Dendritic cell treated with granulocyte-macrophage colony-stimulating factor and Interleukin-4, amounts not matched to agents 40 ng/mL and 50 ng/mL, for 4 days (primary cell): ENCODE measurements around the gene CHTF8.
A peak's percentile ranks its signal among the peaks of the same experiment; 100 is the strongest.

Experiments used
- H3K27ac Mint-ChIP-seq: one replicate; pipeline ENCODE4 v1.8.0; 2022; ENCODE audit warnings: mild to moderate bottlenecking, mixed read lengths
- H3K27me3 Mint-ChIP-seq: one replicate; pipeline ENCODE4 v1.8.0; 2022; ENCODE audit warnings: mild to moderate bottlenecking, mixed read lengths
- H3K36me3 Mint-ChIP-seq: one replicate; pipeline ENCODE4 v1.8.0; 2022; ENCODE audit warnings: low read depth, mixed read lengths
- H3K4me1 Mint-ChIP-seq: one replicate; pipeline ENCODE4 v1.8.0; 2022; ENCODE audit warnings: low read depth, mixed read lengths
- H3K4me3 Mint-ChIP-seq: one replicate; pipeline ENCODE4 v1.8.0; 2022; ENCODE audit warnings: mild to moderate bottlenecking, moderate library complexity, mixed read lengths
- H3K9me3 Mint-ChIP-seq: one replicate; pipeline ENCODE4 v1.8.0; 2022; ENCODE audit warnings: mixed read lengths
- intact Hi-C: fragments of 100-400 bp; cut with micrococcal nuclease; formaldehyde crosslinking; loops from one replicate; pipeline ENCODE4 v1.15.0; 2022

CHTF8 gene

DNA sequence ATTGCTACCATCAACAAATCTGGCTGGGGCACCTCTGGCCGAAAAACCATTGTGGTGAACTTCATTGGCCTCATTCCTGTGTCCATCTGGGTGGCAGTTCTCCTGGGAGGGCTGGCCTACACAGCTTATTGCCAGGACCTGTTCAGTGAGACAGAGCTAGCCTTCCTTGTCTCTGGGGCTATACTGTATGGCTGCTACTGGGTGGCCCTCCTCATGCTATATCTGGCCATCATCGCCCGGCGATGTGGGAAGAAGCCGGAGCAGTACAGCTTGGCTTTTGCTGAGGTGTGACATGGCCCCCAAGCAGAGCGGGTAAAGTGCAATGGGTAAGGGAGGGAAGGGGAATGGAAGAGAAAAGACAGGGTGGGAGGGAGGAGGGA, 17.4 kb downstream of the CHTF8 start:
- Mint-ChIP-seq H3K9me3 (no peaks in the 10 kb centered on the region), H3K27me3 (peaks cover under 1% of the 10 kb centered on the region), H3K36me3 (peaks cover 100% of the 10 kb centered on the region), H3K27ac (no peak overlapping the region), H3K4me3 (no peak overlapping the region), H3K4me1 (peaks cover 5% of the 10 kb centered on the region)
- intact Hi-C loops, result no loop called here

DNA sequence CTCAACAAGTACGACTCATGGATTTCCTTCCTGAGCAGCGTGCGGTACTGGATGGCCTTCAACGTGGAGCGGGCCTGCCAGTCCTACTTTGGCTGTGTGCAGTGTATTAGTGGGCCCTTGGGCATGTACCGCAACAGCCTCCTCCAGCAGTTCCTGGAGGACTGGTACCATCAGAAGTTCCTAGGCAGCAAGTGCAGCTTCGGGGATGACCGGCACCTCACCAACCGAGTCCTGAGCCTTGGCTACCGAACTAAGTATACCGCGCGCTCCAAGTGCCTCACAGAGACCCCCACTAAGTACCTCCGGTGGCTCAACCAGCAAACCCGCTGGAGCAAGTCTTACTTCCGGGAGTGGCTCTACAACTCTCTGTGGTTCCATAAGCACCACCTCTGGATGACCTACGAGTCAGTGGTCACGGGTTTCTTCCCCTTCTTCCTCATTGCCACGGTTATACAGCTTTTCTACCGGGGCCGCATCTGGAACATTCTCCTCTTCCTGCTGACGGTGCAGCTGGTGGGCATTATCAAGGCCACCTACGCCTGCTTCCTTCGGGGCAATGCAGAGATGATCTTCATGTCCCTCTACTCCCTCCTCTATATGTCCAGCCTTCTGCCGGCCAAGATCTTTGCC, 17.9 kb downstream of the CHTF8 start:
- Mint-ChIP-seq H3K9me3 (no peaks in the 10 kb centered on the region), H3K4me1 (peaks cover 5% of the 10 kb centered on the region), H3K27ac (no peak overlapping the region), H3K27me3 (peaks cover 6% of the 10 kb centered on the region), H3K36me3 (peaks cover 100% of the 10 kb centered on the region), H3K4me3 (no peak overlapping the region)
- intact Hi-C loops, result no loop called here

DNA sequence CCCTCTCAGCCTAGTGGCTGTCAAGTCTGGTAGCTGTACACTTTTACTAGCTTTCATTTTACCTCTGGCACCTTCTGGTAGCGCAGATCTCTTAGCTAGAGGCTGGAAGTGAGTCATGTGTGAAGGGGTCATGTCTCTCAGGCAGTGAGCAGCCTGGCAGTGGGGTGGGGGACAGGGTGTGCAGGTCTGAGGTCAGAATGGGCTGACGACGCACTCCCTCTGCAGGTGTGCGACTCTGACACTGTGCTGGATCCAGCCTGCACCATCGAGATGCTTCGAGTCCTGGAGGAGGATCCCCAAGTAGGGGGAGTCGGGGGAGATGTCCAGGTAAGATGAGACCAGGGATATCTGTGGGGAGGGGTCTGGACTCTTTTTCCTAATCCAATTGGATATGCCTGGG, 19.2 kb downstream of the CHTF8 start:
- H3K36me3 Mint-ChIP-seq, result peaks cover 92% of the 10 kb centered on the region
- no peaks in the 10 kb centered on the region for H3K9me3 Mint-ChIP-seq

DNA sequence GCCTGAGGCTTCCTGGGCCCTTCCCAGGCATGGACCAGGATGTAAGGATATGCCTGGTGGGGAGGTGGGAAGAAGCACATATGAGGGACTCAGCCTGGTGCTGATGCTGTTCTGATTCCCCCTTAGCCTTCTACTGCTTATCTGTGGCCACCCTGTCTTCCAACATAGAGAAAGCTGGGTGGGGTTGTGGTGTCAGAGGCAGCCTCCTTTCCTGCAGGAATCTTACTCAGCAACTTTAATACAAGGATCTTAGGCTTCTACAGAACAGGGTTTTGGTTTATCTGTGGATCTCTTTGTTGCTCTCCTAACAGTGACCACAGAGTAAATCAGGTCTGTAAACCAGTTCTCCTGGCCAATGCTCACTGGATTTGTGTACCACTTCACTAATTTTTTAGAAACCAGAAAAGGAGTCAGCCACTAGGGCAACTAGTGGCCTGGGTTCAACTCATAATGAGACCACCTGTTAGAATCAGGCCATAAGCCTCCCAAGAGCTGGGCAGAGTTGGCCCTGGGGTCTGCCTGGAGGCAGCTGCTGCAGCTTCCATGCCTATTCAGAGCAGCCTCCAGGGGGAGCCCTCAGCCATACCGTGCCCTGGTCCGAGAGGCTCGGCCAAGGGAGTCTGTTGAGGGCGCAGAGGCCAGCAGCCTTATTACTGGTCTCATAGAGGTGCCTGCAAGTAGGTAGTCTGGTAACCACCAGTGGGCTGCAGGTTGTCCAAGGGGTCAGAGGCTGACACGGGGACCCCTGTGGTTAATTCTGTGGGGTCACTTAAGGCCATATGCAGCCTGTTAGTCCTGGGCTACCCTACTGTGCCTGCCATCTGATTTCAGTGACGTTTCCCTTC, 19.9 kb downstream of the CHTF8 start:
- no peaks in the 10 kb centered on the region for H3K9me3 Mint-ChIP-seq
- H3K4me1 Mint-ChIP-seq, result peaks cover 14% of the 10 kb centered on the region
- H3K27ac Mint-ChIP-seq, result no peak overlapping the region
- peaks cover 25% of the 10 kb centered on the region for H3K27me3 Mint-ChIP-seq
- H3K36me3 Mint-ChIP-seq, result peaks cover 85% of the 10 kb centered on the region
- intact Hi-C loops, result no loop called here
- no peak overlapping the region for H3K4me3 Mint-ChIP-seq

More for the DNA sequence above, 19.2 kb downstream of the CHTF8 start:
- Mint-ChIP-seq H3K4me1 (peaks cover 7% of the 10 kb centered on the region), H3K4me3 (no peak overlapping the region), H3K27me3 (peaks cover 18% of the 10 kb centered on the region), H3K27ac (no peak overlapping the region)
- intact Hi-C loops, result no loop called here

DNA sequence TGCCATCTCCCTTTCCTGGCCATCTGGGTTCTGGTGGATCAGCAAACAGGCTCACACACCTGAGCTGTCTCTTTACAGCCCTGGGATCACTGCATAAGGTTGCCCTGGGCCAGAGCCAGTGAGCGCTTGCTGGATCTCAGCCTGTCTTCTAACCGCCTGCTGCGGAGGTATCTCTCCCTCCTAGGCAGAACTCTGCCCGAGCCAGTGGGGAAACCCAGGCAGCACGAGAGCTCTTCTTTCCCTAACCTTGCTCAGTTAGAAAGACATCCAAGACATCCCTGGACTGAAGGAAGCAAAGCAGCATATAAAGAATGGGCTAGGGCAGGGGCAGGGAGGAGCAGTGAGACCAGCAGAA, 20.5 kb downstream of the CHTF8 start:
- H3K36me3 Mint-ChIP-seq, result peaks cover 79% of the 10 kb centered on the region
- peaks cover 21% of the 10 kb centered on the region for H3K4me1 Mint-ChIP-seq
- H3K4me3 Mint-ChIP-seq, result no peak overlapping the region
- intact Hi-C loops, result no loop called here
- no peaks in the 10 kb centered on the region for H3K9me3 Mint-ChIP-seq
- H3K27me3 Mint-ChIP-seq, result peaks cover 32% of the 10 kb centered on the region
- no peak overlapping the region for H3K27ac Mint-ChIP-seq

DNA sequence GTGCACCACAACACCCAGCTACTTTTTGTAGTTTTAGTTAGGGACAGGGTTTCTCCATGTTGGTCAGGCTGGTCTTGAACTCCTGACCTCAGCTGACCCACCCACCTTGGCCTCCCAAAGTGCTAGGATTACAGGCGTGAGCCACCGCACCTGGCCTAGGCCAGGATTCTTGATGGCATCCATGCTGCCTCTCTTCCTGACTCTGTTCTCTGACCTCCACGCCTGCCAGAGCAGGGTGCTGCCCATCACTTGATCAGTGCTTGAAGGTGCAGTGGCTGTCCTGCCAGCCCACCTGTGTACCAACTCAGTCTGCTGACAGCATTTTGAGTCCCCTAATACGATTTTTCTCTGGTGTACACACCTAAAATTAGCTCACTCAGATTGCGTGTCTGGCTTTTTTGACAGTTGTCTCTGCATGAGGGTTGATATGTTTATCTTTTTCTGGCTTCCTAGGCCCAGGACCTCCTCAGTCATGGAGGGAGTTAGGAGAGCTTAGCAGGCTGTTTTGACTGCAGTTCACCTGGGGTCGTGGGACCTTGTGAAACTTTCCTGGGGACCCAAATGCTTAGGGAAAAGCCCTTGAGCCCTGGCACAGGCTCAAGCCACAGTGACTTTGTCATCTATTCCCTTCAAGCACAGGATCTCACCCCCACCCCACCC, 21.0 kb downstream of the CHTF8 start:
- H3K4me1 Mint-ChIP-seq, result peaks cover 24% of the 10 kb centered on the region
- peaks cover 74% of the 10 kb centered on the region for H3K36me3 Mint-ChIP-seq
- H3K9me3 Mint-ChIP-seq, result no peaks in the 10 kb centered on the region
- H3K4me3 Mint-ChIP-seq, result no peak overlapping the region
- no peak overlapping the region for H3K27ac Mint-ChIP-seq
- peaks cover 37% of the 10 kb centered on the region for H3K27me3 Mint-ChIP-seq
- intact Hi-C loops, result no loop called here

DNA sequence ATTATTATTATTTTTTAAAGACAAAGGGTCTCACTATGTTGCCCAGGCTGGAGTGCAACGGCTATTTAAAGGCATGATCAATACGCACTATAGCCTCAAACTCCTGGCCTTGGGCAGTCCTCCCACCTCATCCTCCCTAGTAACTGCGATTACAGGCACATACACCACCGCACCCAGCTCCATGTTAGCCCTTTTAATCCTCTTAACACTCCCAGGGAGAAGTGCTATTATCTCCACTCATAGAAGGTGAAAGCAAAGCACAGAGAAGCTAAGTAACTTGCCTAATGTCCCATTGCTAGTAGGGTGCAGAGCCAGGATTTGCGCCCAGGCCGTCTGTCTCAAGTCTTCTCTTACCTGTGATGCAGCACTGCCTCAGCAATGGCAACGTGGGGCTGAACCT, 22.0 kb downstream of the CHTF8 start:
- intact Hi-C loops, result no loop called here
- Mint-ChIP-seq H3K9me3 (no peaks in the 10 kb centered on the region), H3K27ac (no peak overlapping the region), H3K4me3 (no peak overlapping the region), H3K27me3 (peaks cover 44% of the 10 kb centered on the region), H3K36me3 (peaks cover 64% of the 10 kb centered on the region), H3K4me1 (peaks cover 29% of the 10 kb centered on the region)

DNA sequence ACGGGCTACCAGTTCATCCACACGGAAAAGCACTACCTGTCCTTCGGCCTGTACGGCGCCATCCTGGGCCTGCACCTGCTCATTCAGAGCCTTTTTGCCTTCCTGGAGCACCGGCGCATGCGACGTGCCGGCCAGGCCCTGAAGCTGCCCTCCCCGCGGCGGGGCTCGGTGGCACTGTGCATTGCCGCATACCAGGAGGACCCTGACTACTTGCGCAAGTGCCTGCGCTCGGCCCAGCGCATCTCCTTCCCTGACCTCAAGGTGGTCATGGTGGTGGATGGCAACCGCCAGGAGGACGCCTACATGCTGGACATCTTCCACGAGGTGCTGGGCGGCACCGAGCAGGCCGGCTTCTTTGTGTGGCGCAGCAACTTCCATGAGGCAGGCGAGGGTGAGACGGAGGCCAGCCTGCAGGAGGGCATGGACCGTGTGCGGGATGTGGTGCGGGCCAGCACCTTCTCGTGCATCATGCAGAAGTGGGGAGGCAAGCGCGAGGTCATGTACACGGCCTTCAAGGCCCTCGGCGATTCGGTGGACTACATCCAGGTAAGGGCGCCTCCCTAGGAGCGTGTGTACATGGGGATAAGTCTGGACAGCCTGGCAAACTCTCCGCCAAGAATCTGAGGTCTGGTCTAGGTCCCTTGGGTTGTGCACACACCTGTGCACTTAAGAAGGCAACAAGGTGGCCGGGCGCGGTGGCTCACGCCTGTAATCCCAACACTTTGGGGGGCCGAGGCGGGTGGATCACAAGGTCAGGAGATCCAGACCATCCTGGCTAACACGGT, 22.7 kb downstream of the CHTF8 start:
- no peak overlapping the region for H3K27ac Mint-ChIP-seq
- H3K27me3 Mint-ChIP-seq, result peaks cover 50% of the 10 kb centered on the region
- H3K4me3 Mint-ChIP-seq, result no peak overlapping the region
- H3K9me3 Mint-ChIP-seq, result no peaks in the 10 kb centered on the region
- peaks cover 57% of the 10 kb centered on the region for H3K36me3 Mint-ChIP-seq
- H3K4me1 Mint-ChIP-seq, result peaks cover 30% of the 10 kb centered on the region
- intact Hi-C loops, result no loop called here

DNA sequence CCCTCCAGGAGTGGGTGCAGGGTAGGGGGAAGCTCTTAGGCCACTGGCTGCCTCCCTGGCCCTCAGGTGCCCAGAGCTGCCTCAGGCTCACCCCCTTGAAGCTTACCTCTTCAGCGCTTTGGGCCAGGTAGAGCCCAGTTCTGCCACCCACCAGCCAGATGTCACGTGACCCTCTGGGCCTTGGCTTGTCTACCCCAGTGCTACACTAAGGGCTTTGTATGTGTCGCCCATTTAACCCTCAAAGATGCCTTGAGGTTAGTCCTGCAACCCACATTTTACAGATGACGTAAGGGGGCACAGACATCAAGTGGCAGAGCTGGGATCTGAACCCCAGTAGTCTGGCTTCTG, 23.5 kb downstream of the CHTF8 start:
- H3K4me1 Mint-ChIP-seq, result peaks cover 30% of the 10 kb centered on the region
- H3K4me3 Mint-ChIP-seq, result no peak overlapping the region
- no peaks in the 10 kb centered on the region for H3K9me3 Mint-ChIP-seq
- H3K27me3 Mint-ChIP-seq, result peaks cover 56% of the 10 kb centered on the region
- intact Hi-C loops, result no loop called here
- H3K36me3 Mint-ChIP-seq, result peaks cover 49% of the 10 kb centered on the region
- H3K27ac Mint-ChIP-seq, result no peak overlapping the region

DNA sequence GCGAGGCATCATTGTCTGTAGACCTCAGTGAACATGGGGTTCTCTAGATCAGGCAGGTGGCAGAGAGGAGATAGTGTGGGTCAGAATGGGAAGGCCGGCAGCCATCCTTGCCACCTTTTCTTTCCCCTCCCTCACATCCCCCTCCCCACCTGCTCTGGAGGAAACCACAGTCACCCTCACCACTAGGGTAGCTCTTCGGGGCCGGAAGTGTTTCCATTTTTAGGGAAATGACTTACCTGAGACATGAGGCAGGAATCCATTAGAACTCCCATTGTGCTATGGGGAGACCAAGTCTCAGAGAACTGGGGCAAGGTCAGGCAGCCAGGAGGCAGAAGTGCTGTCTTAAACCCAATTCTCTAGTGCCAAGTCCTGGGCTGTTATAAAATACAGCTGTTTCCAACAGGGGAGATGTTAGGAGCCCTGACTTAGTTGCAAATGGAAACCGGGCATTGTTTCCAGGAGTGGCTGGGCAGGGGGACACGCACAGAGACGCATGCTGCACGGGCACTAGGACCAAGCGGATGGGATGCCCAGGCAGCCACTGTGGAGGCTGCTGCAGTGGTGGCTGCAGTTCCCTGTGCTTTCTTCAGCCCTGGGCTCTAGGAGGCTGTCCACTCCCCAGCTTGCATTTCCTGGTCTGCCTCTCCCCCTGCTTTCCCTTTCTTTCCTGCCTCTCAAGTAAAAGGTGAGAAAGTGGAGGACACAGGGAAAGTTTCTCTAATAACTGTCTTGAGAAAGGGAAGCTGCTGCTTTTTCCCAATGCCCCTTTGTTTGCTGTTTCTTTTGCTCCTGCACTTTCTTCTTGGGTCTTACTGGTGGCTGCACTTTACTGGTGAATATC, 24.1 kb downstream of the CHTF8 start:
- H3K27ac Mint-ChIP-seq, result no peak overlapping the region
- H3K27me3 Mint-ChIP-seq, result peaks cover 62% of the 10 kb centered on the region
- H3K36me3 Mint-ChIP-seq, result peaks cover 43% of the 10 kb centered on the region
- H3K4me3 Mint-ChIP-seq, result no peak overlapping the region
- no peaks in the 10 kb centered on the region for H3K9me3 Mint-ChIP-seq
- intact Hi-C loops, result no loop called here
- peaks cover 29% of the 10 kb centered on the region for H3K4me1 Mint-ChIP-seq

DNA sequence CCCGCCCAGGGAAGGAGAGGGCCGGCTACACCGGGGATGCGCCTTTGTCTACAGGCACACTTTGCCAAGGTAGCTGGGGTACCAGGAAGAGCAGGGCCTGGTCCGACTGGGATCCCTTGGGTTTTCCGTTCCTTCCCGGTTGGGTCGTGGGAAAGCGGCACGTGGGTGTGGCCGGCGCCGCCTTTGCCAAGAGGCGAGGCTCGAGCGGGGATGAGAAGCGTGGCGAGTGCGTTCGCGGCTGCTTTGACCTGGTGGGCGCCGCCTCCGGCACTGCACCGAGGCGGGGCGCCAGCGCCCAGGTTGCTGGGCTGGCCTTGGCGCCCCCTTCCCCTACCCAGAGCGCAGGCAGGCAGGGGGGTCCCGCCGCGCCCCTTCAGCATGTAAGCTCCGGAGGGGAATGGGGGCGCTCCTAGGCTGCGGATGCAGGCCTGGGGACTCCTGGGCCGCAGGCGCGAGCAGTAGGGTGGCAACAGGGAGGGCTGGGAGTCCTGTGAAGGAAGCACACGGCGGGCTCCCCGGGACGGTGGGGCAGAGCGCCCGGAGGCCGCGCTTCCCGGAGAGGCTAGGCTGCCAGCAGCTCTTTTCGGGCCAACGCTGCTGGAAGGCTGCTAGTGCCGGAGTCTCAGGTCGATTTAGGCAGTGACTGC, 24.9 kb downstream of the CHTF8 start:
- intact Hi-C loops, result no loop called here
- H3K4me3 Mint-ChIP-seq, result peak overlapping the region; percentile 15
- H3K27me3 Mint-ChIP-seq, result peaks cover 70% of the 10 kb centered on the region
- no peak overlapping the region for H3K27ac Mint-ChIP-seq
- no peaks in the 10 kb centered on the region for H3K9me3 Mint-ChIP-seq
- peaks cover 35% of the 10 kb centered on the region for H3K36me3 Mint-ChIP-seq
- H3K4me1 Mint-ChIP-seq, result peaks cover 25% of the 10 kb centered on the region

DNA sequence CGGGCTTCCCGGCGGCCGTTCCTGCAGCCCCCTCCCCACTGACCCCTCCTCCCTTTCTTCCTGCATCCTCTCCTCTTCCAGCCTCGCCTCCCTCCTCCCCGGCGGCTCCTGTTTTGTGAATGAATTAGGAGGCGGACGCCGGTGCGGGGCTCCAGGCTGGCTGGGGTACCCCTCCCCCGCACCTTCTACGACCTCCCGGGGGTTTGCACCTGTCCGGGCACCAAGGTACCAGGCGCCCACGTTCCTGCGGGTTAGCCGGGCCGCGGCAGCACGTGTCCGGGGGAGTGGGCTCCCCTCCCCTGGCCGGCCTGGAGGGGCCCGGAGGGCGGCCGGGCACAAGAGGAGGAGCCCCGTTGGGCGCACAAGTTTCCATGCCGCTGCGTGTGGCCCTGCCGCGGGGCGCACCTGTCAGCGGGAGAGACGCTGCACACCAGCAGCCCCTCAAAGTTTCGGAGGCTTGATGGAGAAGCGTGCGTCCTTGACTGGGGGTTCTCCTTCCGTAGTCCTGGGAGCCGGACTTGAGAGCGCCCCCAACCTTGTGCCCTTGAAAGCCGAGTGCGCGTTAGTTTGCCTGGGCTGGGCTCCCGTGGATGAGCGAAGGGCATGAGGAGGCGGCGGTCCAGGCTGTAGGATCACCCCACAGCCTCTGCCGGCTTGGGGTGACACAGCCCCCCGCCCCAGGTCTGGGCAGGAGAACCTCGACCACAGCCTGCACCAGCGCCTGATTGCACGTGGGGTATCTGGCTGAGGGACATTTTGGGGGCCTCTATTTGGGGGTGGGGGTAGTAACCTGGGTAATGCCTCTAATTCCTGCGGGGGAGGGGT, 25.7 kb downstream of the CHTF8 start:
- Mint-ChIP-seq H3K4me1 (peaks cover 25% of the 10 kb centered on the region), H3K27me3 (peaks cover 71% of the 10 kb centered on the region), H3K36me3 (peaks cover 27% of the 10 kb centered on the region), H3K27ac (no peak overlapping the region), H3K9me3 (no peaks in the 10 kb centered on the region), H3K4me3 (peak overlapping the region; percentile 28)
- intact Hi-C loops, result no loop called here
